GM12801 (cell line): ENCODE measurements around the gene TSPAN19.

Source experiments
- CTCF ChIP-seq: IDR thresholded peaks from one replicate; pipeline ENCODE4 v1.5.1; 2011; ENCODE audit warnings: control low read depth; ENCODE audit not compliant: insufficient read length; ENCODE audit errors: extremely low read depth

The TSPAN19 gene

GRCh38 chr12:85017133-85017532 is 18.9 kb downstream of the TSPAN19 start:
- no peak for TF ChIP-seq CTCF

- no peak for TF ChIP-seq CTCF
Measured at GRCh38 chr12:85016413-85016812, 19.7 kb downstream of the TSPAN19 start.

- TF ChIP-seq CTCF, result no peak
Measured at GRCh38 chr12:85007836-85008235, 28.2 kb downstream of the TSPAN19 start.

- no peak for TF ChIP-seq CTCF
Measured at GRCh38 chr12:85006206-85006605, 29.9 kb downstream of the TSPAN19 start.

- TF ChIP-seq CTCF, result no peak
Measured at GRCh38 chr12:85005615-85006014, 30.5 kb downstream of the TSPAN19 start.

GRCh38 chr12:85004204-85004603 is 31.9 kb downstream of the TSPAN19 start:
- no peak for TF ChIP-seq CTCF

GRCh38 chr12:85002778-85003296 is 33.2 kb downstream of the TSPAN19 start:
- no peak for TF ChIP-seq CTCF

GRCh38 chr12:85000729-85001128 is 35.3 kb downstream of the TSPAN19 start:
- TF ChIP-seq CTCF, result no peak
